NCI-H128 (cell line): Measurements from ENCODE around the gene HNRNPLL.
"Not testable (repeated sequence)": the region's sequence is repeated elsewhere in the genome, so short reads cannot be mapped to it uniquely, and the experiment has no call there.

Experiments used
- DNase-seq: peaks from one replicate; lab custom pipeline; 2025; ENCODE audit not compliant: unreplicated experiment; lab: John Stamatoyannopoulos, UW

HNRNPLL gene

DNA sequence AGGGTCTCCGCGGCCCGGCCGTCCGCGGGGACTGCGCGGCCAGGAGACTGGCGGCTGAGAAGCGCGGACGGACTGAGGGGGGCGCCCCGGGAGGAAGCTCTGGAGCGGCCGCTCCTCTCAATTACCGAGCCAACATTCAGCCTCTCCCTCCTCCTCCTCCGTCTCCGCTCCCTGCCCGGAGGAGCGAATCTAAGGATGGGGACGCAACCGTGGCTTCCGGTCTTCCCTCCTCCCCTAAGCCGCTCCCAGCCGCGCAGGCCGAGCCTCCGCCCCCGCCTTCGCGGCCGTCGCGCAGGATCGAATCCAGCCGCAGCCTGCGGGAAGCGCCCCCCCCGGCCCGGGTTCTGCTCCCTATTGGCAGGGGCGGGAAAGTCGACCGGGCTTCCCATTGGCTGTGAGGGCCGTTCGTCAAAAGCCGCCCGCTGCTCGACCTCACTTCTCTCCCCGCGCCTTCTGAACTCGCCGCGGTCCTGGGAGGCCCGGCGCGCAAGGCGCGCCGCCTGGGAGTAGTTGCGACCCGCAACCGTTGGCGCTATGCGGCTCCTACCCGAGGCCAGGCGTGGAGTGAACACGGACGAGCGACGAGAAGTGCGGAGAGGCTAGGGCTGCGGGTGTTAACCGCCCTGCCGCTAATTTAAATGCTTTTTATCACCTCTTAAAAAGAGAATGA lies at the start of gene HNRNPLL:
Gene HNRNPLL, minus strand, starts transcription at position 197 of the 670 bp plus-strand sequence. CDS start 302 bp downstream, outside the sequence.
- DNase-seq = peak; percentile 93

DNA sequence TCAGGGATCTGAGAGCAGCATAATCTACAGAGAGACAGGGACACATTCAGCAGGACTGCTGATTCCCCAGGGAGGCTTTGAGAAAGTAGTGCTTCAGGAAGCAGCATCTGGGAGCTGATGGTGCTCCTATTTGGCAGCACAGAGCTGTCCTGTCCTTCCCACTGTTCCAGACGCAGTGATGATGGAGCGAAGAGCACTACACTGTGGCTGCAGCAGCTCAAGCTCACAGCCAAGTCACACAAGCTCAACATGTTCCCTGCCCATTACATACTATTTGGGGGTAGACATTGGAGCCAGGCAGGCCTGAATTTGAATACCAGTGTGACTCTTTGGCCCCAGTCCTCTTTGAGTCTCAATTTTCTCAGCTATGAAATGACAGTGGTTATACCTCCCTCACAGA lies 48.0 kb upstream of the HNRNPLL start:
- DNase-seq = no peak

DNA sequence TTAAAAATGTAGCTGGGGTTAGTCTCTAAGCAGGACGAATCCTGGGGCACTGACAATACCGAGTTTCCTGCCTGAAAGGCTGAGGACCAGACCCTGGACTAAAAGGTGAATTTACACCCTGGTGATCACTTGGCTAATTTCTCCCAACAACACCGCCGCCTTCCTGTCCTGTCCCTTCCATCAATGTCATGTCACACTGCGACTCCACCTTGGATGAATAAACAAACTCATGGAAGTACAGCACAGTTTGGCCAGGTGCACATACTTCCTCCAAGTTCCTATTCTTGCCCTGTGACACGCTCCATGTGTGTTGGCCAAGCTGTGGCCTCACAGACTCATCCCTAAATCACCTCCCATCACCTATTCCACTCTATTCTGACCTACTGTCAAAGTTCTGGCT lies 47.3 kb upstream of the HNRNPLL start:
- no peak for DNase-seq

DNA sequence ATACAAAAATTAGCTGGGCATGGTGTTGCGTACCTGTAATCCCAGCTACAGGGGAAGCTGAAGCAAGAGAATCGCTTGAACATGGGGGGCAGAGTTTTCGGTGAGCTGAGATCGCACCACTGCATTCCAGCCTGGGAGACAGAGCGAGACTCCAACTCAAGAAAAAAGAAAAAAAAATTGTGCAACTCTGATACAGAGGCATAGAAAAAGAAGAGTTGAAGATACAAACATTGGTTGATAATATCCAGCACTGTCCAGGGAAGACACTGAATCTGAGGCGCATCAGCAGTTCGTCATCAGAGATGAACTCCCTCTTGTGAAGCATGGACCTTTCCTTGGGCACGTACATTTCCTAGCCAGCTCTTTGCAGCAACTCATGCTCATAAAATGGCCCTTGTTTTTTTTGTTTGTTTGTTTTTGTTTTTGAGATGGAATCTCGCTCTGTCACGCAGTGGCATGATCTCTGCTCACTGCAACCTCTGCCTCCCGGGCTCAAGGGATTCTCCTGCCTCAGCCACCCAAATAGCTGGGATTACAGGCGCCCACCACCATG lies 46.5 kb upstream of the HNRNPLL start:
- DNase-seq = no peak

DNA sequence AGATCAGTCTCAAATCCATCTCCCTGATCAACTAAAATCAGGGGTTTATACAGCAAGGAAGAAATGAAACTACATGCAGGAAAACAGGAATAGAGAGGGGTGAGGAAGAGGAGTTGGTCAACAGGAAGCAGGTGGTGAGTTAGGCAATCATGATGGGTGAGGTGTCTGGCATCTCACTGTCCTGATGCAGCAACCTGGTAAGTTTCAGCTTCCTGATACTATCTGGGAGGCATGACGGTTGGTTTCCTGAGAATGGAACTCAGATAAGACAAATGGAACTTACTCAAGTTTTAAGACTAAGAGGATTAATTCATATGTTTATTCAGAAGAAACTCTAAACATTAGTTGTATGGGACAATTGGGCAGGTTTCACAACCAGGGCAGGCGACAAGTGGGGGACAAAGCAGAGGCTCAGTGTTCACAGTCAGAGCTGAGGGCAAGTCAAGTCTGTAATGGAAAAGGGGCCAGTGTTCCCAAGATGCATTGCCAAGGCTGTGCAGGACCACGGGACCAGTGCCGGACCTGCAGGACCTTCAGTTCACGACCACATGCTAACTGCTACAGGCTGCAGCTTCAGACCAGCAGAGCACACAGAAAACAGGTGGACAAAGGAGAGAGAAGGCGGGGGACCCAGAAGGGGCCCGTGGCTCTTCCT lies 45.5 kb upstream of the HNRNPLL start:
- no peak for DNase-seq

DNA sequence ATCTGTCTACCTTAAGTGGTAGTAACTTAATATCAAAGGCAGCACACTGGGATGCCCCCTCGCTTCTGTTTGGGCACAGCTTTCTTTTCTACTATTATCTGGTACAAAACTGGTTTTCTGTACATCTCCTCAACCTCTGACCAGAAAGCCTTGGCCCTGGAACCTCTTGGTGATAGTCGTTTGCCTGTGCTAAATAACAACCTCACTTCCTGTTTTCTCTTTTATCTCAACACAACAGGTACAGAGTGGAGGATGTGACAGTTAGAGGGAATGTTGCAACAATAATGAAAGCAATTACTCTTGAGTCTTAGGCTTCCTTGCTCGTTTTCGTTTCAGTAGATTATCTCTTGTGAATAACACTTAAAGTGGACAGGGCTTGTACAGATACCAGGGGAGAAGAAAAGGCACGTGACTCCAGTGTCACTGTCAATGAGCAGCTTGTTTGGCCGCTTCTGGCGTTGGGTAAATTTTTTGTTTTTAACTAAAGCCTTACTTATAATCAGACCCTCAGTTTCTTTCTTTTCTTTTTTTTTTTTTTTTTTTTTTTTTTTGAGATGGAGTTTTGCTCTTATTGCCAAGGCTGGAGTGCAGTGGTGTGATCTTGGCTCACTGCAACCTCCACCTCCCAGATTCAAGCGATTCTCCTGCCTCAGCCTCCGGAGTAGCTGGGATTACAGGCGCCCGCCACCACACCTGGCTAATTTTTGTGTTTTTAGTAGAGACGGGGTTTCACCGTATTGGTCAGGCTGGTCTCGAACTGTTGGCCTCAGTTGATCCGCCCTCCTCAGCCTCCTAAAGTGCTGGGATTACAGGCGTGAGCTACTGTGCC lies 41.2 kb upstream of the HNRNPLL start:
- DNase-seq = not testable (repeated sequence)

DNA sequence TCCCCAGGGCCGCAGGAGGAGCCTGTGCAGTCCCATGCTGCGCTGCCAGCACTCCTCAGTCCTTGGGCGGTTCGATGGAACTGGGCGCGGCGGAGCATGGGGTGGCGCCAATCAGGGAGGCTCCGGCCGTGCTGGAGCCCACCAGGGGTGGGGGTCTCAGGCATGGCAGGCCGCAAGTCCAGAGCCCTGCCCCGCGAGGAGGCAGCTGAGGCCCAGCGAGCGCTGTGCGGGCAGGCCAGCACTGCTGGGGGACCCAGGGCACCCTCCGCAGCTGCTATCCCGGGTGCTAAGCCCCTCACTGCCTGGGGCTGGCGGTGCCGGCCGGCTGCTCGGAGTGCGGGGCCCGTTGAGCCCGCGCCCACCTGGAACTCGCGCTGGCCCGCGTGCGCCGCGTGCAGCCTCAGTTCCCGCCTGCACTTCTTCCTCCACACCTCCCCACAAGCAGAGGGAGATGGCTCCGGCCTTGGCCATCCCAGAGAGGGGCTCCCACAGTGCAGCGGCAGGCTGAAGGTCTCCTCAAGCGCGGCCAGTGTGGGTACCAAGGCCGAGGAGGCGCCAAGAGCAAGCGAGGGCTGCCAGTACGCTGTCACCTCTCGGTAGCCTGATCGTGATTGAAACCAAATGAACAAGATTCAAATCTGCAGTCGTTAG lies 40.4 kb upstream of the HNRNPLL start:
- no peak for DNase-seq

DNA sequence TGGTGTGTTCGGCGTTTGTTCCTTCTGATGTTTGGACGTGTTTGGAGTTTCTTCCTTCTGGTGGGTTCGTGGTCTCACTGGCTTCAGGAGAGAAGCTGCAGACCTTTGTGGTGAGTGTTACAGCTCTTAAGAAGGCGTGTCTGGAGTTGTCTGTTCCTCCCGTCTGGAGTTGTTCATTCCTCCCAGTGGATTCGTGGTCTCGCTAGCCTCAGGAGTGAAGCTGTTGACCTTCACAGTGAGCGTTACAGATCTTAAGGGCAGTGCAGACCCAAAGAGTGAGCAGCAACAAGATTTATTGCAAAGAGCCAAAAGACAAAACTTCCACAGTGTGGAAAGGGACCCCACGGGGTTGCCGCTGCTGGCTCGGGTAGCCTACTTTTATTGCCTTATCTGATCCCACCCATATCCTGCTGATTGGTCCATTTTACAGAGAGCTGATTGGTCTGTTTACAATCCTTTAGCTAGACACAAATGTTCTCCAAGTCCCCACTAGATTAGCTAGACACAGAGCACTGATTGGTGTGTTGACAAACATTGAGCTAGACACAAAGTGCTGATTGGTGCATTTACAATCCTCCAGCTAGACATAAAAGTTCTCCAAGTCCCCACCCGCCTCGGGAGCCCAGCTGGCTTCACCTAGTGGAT lies 39.8 kb upstream of the HNRNPLL start:
- DNase-seq = not testable (repeated sequence)

DNA sequence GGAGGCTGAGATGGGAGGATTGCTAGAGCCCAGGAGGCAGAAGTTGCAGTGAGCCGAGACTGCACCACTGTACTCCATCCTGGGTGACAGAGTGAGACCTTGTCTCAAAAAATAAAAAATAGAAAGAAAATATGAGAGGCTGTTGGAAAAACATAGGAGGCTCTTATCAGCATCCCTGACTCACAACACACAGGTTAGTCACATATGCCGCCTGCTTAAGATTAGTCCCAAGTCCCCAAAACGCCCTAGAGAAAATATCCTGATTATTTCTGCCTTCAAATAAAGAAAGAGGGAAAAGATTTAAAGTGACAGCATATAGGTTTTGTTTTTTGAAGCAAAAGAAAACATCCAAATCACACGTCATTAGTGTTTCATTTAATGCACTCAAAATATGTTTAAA lies 33.3 kb upstream of the HNRNPLL start:
- DNase-seq = no peak

DNA sequence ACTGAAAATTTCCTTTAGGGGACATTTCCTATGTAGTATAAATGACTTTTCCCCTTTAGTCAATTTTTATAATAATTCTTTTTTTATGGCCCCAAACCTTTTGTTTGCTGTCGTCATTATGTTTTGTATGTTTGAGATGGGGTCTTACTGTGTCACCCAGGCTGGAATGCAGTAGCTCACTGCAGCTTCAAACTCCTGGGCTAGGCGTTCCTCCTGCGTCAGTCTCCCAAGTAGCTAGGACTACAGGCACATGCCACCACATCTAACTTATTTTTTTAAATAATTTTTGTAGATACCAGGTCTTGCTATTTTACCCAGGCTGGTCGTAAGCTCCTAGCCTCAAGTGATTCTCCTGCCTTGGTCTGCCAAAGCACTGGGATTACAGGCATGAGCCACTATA lies 32.4 kb upstream of the HNRNPLL start:
- DNase-seq = no peak

DNA sequence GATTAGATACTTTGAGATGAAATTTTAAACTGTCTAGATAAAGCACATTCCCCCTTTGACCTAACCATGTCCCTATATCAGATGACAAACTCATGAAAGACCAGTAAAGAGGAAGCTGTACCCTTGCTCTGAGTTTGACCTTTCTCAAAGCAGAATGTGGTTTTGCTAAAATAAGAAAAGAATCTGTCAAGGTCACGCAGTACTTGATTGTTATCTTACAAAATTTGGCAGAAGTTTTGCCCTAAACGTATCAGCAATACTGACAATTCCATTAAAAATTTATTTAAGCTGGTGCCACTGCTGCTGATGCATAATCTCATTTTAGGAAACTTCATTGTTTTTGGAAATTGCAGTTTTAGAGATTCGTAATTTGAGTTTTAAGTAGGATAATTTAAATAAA lies 32.0 kb upstream of the HNRNPLL start:
- DNase-seq = no peak

DNA sequence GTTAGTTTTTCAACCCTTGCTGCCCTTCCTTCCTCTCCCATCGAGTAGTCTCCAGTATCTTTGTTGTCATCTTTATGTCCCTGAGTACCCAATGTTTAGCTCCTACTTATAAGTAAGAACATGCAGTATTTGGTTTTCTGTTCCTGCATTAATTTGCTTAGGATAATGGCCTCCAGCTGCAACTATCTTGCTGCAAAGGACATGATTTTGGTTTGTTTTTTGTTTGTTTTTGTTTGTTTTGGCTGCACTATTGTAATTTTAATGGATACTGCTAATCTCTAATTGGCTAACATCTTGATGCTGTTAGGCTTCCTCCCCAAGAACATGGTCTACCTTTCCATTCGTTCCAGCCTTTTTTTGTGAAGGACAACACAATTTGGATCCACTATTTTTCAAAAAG lies 31.2 kb upstream of the HNRNPLL start:
- no peak for DNase-seq

DNA sequence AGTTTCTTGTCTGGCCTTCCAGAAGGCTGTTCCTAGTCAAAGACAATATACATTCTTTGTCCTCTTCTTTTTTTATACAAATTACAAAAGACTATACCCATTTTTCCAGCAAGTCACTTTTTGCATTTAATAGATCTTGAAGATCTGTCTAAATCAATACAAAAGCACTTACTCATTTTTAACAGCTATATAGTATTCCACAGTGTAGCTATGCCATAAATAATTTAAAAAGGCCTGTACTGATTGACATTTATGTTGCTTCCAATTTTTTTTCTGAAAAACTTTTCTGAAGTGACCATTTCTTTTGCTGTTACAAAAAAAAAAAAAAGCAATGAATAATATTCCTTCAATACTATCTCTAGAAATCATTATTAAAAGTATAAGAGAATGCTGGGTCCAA lies 30.3 kb upstream of the HNRNPLL start:
- no peak for DNase-seq

DNA sequence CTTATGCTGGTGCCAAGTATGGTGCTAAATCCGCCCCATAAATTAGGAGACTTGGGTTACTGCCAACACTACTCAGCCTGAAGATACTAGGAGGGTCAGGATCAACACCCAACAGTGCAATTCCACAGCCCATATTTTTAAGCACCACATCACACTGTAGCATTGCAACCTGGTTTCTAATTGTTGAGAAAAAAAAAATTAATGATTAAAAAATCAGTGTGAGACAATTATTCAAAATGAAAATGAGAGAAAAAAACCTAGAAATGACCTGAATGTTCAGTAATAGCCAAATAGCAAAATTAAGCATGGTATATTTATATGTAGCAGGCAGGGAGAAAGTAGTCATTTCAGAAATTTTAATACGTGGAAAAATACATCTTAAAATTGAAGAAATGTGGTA lies 29.2 kb upstream of the HNRNPLL start:
- DNase-seq = no peak

DNA sequence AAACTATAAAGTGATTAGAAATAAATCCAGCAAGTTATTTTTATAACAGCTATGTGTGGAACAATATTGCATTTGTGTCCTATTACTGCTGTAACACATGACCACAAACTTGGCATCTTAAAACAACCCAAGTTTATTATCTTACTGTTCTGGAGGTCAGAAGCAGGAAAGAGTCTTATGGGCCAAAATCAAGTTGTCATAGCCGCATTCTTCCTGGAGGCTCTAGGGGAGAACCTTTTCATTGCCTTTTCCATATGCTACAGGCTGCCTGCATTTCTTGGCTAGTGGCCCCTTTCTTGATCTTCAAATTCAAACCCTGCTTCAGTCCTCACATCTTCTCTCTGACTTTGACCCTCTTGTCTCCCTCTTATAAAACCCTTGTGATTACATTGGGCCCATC lies 27.0 kb upstream of the HNRNPLL start:
- DNase-seq = no peak

DNA sequence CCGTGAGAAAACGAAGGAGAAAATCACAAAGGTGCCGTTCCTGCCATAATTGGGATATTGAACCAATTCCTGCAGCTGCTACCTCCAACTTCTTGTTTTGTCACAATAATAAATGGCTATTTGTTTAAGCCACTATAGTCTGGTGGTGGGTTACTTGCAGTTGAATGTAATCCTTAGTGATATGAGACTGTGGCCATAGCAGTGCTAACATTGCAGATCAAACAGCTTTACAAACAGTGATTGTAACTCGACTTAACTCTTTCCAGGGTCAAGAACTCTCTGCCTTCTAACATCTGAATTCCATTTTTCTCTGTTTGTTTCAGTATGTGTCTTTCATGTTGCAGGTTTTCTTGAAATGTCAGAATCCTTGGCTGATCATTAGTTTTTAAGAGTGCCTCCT lies 24.7 kb upstream of the HNRNPLL start:
- DNase-seq = no peak

DNA sequence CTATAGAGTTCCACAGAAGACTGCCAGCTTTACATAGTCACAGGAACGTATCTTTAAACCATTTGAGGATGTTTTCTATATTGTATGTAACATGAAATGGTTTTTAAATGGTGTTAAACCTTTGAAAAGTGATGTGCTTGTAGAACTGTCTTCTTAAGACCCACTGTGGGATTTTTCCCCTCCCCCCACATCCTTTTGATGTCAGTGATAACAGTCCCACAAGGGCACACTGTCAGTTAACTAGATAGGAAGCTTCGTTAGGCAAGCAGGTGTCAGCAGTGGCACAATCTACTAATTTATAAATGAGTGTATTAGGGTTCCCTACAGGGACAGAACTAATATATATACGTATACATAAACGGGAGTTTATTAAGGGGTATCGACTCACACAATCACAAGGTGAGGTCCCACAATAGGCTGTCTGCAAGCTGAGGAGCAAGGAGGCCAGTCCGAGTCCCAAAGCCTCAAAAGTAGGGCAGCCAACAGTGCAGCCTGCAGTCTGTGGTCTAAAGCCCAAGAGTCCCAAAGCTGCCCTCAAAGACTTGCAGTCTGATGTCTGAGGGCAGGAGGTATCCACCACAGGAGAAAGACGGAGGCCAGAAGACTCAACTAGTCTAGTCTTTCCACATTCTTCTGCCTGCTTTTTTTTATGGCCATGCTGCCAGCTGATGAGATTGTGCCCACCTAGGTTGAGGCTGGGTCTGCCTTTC lies 23.8 kb upstream of the HNRNPLL start:
- DNase-seq = no peak

DNA sequence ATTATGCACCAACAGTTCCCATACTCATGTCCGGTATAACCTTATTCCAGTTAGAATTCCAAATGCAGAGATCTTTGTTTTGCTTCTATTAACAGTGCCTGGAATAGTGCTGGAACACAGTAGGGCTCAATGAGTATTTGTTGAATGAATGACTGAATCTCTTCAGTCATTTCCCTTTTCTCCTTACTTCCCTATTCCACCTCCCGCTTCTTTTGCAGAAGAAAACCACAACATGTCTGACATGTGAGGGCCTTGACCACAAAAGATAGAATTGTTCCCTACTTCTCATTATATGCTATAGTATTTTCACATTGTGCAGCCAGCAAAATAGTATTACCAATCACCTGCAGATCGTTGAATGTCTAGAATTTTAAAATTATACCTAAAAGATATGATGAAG lies 19.5 kb upstream of the HNRNPLL start:
- no peak for DNase-seq

DNA sequence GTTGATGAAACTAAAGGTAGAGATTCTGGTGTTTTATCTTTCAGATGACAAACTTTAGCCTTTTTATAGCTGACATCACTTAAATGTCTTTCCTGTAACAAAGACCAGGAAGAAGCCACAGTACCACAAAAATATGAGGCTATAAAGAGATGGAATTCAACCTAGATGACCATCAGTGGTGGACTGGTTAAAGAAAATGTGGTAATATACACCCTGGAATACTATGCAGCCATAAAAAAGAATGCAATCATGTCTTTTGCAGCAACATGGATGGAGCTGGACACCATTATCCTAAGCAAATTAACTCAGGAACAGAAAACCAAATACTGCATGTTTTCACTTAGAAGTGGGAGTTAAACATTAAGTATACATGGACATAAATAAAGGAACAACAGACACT lies 18.3 kb upstream of the HNRNPLL start:
- DNase-seq = no peak

DNA sequence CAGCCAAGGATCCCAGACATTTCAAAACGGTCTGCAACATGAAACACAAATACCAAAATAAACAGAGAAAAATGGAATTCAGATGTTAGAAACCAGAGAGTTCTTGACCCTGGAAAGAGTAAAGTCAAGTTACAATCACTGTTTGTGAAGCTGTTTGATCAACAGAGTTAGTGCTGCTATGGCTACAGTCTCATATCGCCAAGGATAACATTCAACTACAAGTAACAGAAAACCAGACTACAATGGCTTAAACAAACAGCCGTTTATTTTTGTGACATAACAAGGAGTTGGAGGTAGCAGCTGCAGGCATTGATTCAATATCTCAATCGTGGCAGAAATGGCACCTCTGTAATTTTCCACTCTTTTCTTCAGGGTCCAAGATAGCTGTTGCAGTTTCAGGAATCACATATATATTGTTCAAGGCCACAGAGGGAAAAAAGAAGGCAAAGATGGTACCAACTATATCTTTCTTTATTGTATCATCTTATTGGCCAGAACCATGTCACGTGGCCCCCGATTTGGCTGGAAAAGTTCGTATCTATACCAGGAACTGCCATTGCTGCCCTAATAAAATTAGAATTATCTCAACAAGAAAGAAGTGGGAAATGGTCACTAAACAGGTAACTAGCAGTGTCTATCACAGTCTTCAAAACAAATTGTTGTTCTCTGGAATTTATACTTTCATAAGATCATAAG lies 17.7 kb upstream of the HNRNPLL start:
- no peak for DNase-seq
